KMS-11 (cell line): Measurements from ENCODE around the gene SCARF2.
"Not testable (repeated sequence)": the region's sequence is repeated elsewhere in the genome, so short reads cannot be mapped to it uniquely, and the experiment has no call there.

Experiments used
- H2AFZ ChIP-seq: fragments of 200-600 bp; sonication (generic); 2 replicates; pipeline ENCODE4 v1.6.1; 2016; ENCODE audit warnings: antibody characterized with exemption, mixed run types, low read depth
- H3K27ac ChIP-seq: fragments of 200-600 bp; sonication (generic); 2 replicates; pipeline ENCODE4 v1.6.1; 2016; ENCODE audit warnings: mild to moderate bottlenecking, mixed run types
- H3K27me3 ChIP-seq: fragments of 200-600 bp; sonication (generic); 2 replicates; pipeline ENCODE4 v1.6.1; 2017; ENCODE audit warnings: mild to moderate bottlenecking, low read depth, mixed run types, moderate library complexity; ENCODE audit not compliant: insufficient read depth
- H3K36me3 ChIP-seq: fragments of 200-600 bp; sonication (generic); 2 replicates; pipeline ENCODE4 v1.6.1; 2017; ENCODE audit warnings: mild to moderate bottlenecking, mixed run types; ENCODE audit not compliant: insufficient read depth
- H3K4me1 ChIP-seq: fragments of 200-600 bp; sonication (generic); 2 replicates; pipeline ENCODE4 v1.6.1; 2016; ENCODE audit warnings: mild to moderate bottlenecking, low read depth, mixed run types; ENCODE audit not compliant: poor library complexity, severe bottlenecking
- H3K4me2 ChIP-seq: fragments of 200-600 bp; sonication (generic); 2 replicates; pipeline ENCODE4 v1.7.0; 2016; ENCODE audit warnings: mild to moderate bottlenecking, mixed run types
- H3K4me3 ChIP-seq: fragments of 200-600 bp; sonication (generic); IDR thresholded peaks from 2 replicates; pipeline ENCODE4 v1.6.1; 2017; ENCODE audit warnings: low read depth, low read length, mixed read lengths; ENCODE audit not compliant: insufficient read depth
- H3K79me2 ChIP-seq: fragments of 200-600 bp; sonication (generic); 2 replicates; pipeline ENCODE4 v1.6.1; 2016; ENCODE audit warnings: low read depth, mixed run types; ENCODE audit not compliant: insufficient read depth
- H3K9ac ChIP-seq: fragments of 200-600 bp; sonication (generic); 2 replicates; pipeline ENCODE4 v1.6.1; 2016; ENCODE audit warnings: mild to moderate bottlenecking, mixed run types
- H4K20me1 ChIP-seq: fragments of 200-600 bp; sonication (generic); 2 replicates; pipeline ENCODE4 v1.6.1; 2016; ENCODE audit warnings: mild to moderate bottlenecking, mixed run types; ENCODE audit not compliant: insufficient read depth
- CTCF ChIP-seq: fragments of 200-600 bp; sonication (generic); conservative IDR thresholded peaks from 2 replicates; pipeline ENCODE4 v1.6.1; 2017; ENCODE audit warnings: low read depth, mild to moderate bottlenecking, antibody characterized with exemption, low read length, moderate library complexity, mixed read lengths

Gene SCARF2

GRCh38 chr22:20393705-20394476, 43.7 kb downstream of the SCARF2 start, which contains the start of gene ZNF74:
ZNF74 (plus strand) TSS chr22:20394151; CDS start chr22:20394629, 478 bp downstream.
- H4K20me1 ChIP-seq: no peaks in the 10 kb centered on the region
- H3K4me1 ChIP-seq: peaks cover 4% of the 10 kb centered on the region
- peak within 1 kb of the TSS; percentile 28 for H3K27ac ChIP-seq
- H3K27me3 ChIP-seq: no peaks in the 10 kb centered on the region
- peak within 1 kb of the TSS; percentile 83 for H3K9ac ChIP-seq
- H3K79me2 ChIP-seq: no peaks in the 10 kb centered on the region
- no peaks in the 10 kb centered on the region for H3K36me3 ChIP-seq
- no peak for TF ChIP-seq CTCF
- peak within 1 kb of the TSS; percentile 73 for H3K4me2 ChIP-seq
- no peak within 1 kb of the TSS for H3K4me3 ChIP-seq
- H2AFZ ChIP-seq: peak within 1 kb of the TSS; percentile 94

- H3K4me3 ChIP-seq: no peak overlapping the region
- peak overlapping the region; percentile 83; the same call in 1 of the 2 replicates for H3K9ac ChIP-seq
- H3K4me1 ChIP-seq: peaks cover 8% of the 10 kb centered on the region
- H3K27me3 ChIP-seq: no peaks in the 10 kb centered on the region
- no peaks in the 10 kb centered on the region for H3K36me3 ChIP-seq
- peak overlapping the region; percentile 73 for H3K4me2 ChIP-seq
- H4K20me1 ChIP-seq: no peaks in the 10 kb centered on the region
- peak overlapping the region; percentile 28; the same call in 1 of the 2 replicates for H3K27ac ChIP-seq
- TF ChIP-seq CTCF: no peak
- H3K79me2 ChIP-seq: no peaks in the 10 kb centered on the region
- H2AFZ ChIP-seq: peak overlapping the region; percentile 94
Measured at GRCh38 chr22:20392983-20393704, 44.5 kb downstream of the SCARF2 start.

GRCh38 chr22:20392365-20392881, 45.2 kb downstream of the SCARF2 start:
- not testable (repeated sequence) for H2AFZ ChIP-seq, H3K9ac ChIP-seq, H3K36me3 ChIP-seq, H3K27ac ChIP-seq, H3K27me3 ChIP-seq, H3K4me3 ChIP-seq, H4K20me1 ChIP-seq, H3K79me2 ChIP-seq, H3K4me2 ChIP-seq
- H3K4me1 ChIP-seq: peaks cover 11% of the 10 kb centered on the region

GRCh38 chr22:20391222-20391621, 46.4 kb downstream of the SCARF2 start:
- TF ChIP-seq CTCF: no peak
- Histone ChIP-seq H3K9ac (no peak overlapping the region), H2AFZ (no peak overlapping the region), H3K27me3 (no peaks in the 10 kb centered on the region), H3K4me3 (no peak overlapping the region), H3K27ac (no peak overlapping the region), H3K36me3 (no peaks in the 10 kb centered on the region), H3K79me2 (no peaks in the 10 kb centered on the region), H4K20me1 (no peaks in the 10 kb centered on the region), H3K4me2 (no peak overlapping the region), H3K4me1 (peaks cover 11% of the 10 kb centered on the region)
